Adipose tissue (tissue), 3 donors: ENCODE measurements around the gene WDR93. TPM values are rescaled to one million over a fixed set of nuclear protein-coding genes. Genes with fewer than 3 reads are reported as not detected.

Experiments used
- H3K27ac ChIP-seq: one replicate; pipeline ENCODE4 v1.5.1; 2013; ENCODE audit warnings: low read depth, low read length
- WGBS, 3 donors: extraction: QIAGEN DNeasy Blood & Tissue Kit; methylation state at CpG; one replicate each; pipeline ENCODE4 v1.1.7; 2013; 5-methylcytosine and 5-hydroxymethylcytosine counted together
- polyA plus RNA-seq, 3 donors: library from polyadenylated mRNA; stranded (reverse); fragments of 200-250 nt; gene quantifications; one replicate each; pipeline ENCODE4 v1.2.3, GENCODE V29; 2013
- donor health status: healthy with polysubstance abuse.
- donor health status: Bipolar disorder and iron deficiency.
- donor health status: healthy.

WDR93 gene
- under 1 TPM in 2 of 3 donors, not detected in 1; 0.18 to 0.92 TPM for polyA plus RNA-seq

- WGBS, 3 donors, result 2% methylated on average over 60 of the region's 60 CpGs
- no peak within 1 kb of the TSS for H3K27ac ChIP-seq
Measured at GRCh38 chr15:89690276-89691218, at the start of gene WDR93, which contains the start of gene PEX11A. WDR93 (plus strand) TSS chr15:89690811; CDS start chr15:89701747, 10,936 bp downstream. PEX11A (minus strand) TSS chr15:89690754; CDS start chr15:89690632, 122 bp downstream.

- WGBS, 3 donors, result 70 to 90% (median 77%) methylated on average over 5 of the region's 5 CpGs
- H3K27ac ChIP-seq, result no peak overlapping the region
Measured at GRCh38 chr15:89641053-89641452, 49.6 kb upstream of the WDR93 start.

GRCh38 chr15:89642106-89642505 is 48.5 kb upstream of the WDR93 start:
- WGBS, 3 donors, result 87 to 96% (median 95%) methylated on average over 16 of the region's 16 CpGs
- H3K27ac ChIP-seq, result no peak overlapping the region

- 93 to 97% (median 95%) methylated on average over 7 to 8 of the region's 8 CpGs for WGBS, 3 donors
Measured at GRCh38 chr15:89645680-89646079, 44.9 kb upstream of the WDR93 start.

GRCh38 chr15:89646416-89647141 is 44.0 kb upstream of the WDR93 start:
- WGBS, 3 donors, result 74 to 88% (median 80%) methylated on average over 20 to 22 of the region's 22 CpGs
- no peak overlapping the region for H3K27ac ChIP-seq

More at GRCh38 chr15:89645680-89646079, 44.9 kb upstream of the WDR93 start:
- H3K27ac ChIP-seq, result no peak overlapping the region

- H3K27ac ChIP-seq, result no peak overlapping the region
- 37 to 57% (median 55%) methylated on average over 25 of the region's 25 CpGs for WGBS, 3 donors
Measured at GRCh38 chr15:89647191-89647851, 43.3 kb upstream of the WDR93 start.

GRCh38 chr15:89648106-89649012 is 42.3 kb upstream of the WDR93 start:
- no peak overlapping the region for H3K27ac ChIP-seq
- WGBS, 3 donors, result 77 to 88% (median 88%) methylated on average over 94 to 102 of the region's 102 CpGs

- no peak overlapping the region for H3K27ac ChIP-seq
- 93 to 97% (median 96%) methylated on average over 29 to 37 of the region's 37 CpGs for whole genome bisulfite sequencing, 3 donors
Measured at GRCh38 chr15:89649013-89649625, 41.5 kb upstream of the WDR93 start.

- WGBS, 3 donors, result 89 to 94% (median 90%) methylated on average over 15 of the region's 15 CpGs
- no peak overlapping the region for H3K27ac ChIP-seq
Measured at GRCh38 chr15:89649716-89650115, 40.9 kb upstream of the WDR93 start.

- 76 to 89% (median 82%) methylated on average over 7 of the region's 7 CpGs for WGBS, 3 donors
- no peak overlapping the region for H3K27ac ChIP-seq
Measured at GRCh38 chr15:89652131-89652530, 38.5 kb upstream of the WDR93 start.

GRCh38 chr15:89652666-89653065 is 37.9 kb upstream of the WDR93 start:
- WGBS, 3 donors, result 77 to 89% (median 84%) methylated on average over 12 to 16 of the region's 16 CpGs
- H3K27ac ChIP-seq, result no peak overlapping the region

- no peak overlapping the region for H3K27ac ChIP-seq
- WGBS, 3 donors, result 93 to 98% (median 98%) methylated on average over 2 of the region's 2 CpGs
Measured at GRCh38 chr15:89653578-89653977, 37.0 kb upstream of the WDR93 start.

- no peak overlapping the region for H3K27ac ChIP-seq
- 37 to 60% (median 45%) methylated on average over 14 of the region's 14 CpGs for WGBS, 3 donors
Measured at GRCh38 chr15:89654301-89654761, 36.3 kb upstream of the WDR93 start.

- H3K27ac ChIP-seq, result no peak within 1 kb of the TSS
- WGBS, 3 donors, result 2 to 4% (median 2%) methylated on average over 69 to 87 of the region's 87 CpGs
Measured at GRCh38 chr15:89654847-89655805, 35.5 kb upstream of the WDR93 start, which contains the start of gene KIF7. KIF7 (minus strand) TSS chr15:89655467; CDS start chr15:89652930, 2,537 bp downstream.

- WGBS, 3 donors, result 68 to 84% (median 73%) methylated on average over 7 of the region's 7 CpGs
- H3K27ac ChIP-seq, result no peak overlapping the region
Measured at GRCh38 chr15:89656116-89656815, 34.3 kb upstream of the WDR93 start.
